IMR-90 (cell line): ENCODE results near the gene EEF1G. TPM values are rescaled to one million over a fixed set of nuclear protein-coding genes. Genes with fewer than 3 reads are reported as not detected.
A peak's percentile ranks its signal among the peaks of the same experiment; 100 is the strongest.
"Not testable (repeated sequence)": the region's sequence is repeated elsewhere in the genome, so short reads cannot be mapped to it uniquely, and the experiment has no call there.

Source experiments
- ATAC-seq: fragments of 200-7000 bp; cut with Tn5 transposase; 2 replicates; pipeline ENCODE4 v1.9.1; 2020; ENCODE audit warnings: low read depth, mild to moderate bottlenecking, moderate library complexity
- BruUV-seq: library from RNA; stranded (reverse); fragments of 400-500 nt; replicated peaks from 2 replicates; lab custom pipeline; 2021; lab: Mats Ljungman, UMichigan
- CTCF ChIA-PET: fragments of 300-600 bp; formaldehyde crosslinking; extraction: SDS; loops from one replicate; lab custom pipeline; 2021; ENCODE audit warnings: antibody characterized with exemption; lab: Yijun Ruan, JAX
- POLR2A ChIA-PET: fragments of 300-600 bp; sonication (Branson Sonifier 250); formaldehyde crosslinking; loops from one replicate; lab custom pipeline; 2022; ENCODE audit warnings: antibody characterized with exemption; ENCODE audit not compliant: unreplicated experiment; lab: Charles Lee
- DNase-seq: peaks from one replicate; pipeline ENCODE4 v3.0.0; 2013
- H2AFZ ChIP-seq: replicated peaks from 2 replicates; pipeline ENCODE3; 2013; ENCODE audit warnings: low read length, mild to moderate bottlenecking; ENCODE audit not compliant: poor library complexity
- H2AK5ac ChIP-seq: 2 replicates; pipeline ENCODE4 v1.6.1; 2013; ENCODE audit warnings: low read depth, low read length, inconsistent platforms
- H2AK9ac ChIP-seq: replicated peaks from 2 replicates; pipeline ENCODE3; 2013; ENCODE audit warnings: mild to moderate bottlenecking, low read depth, low read length, moderate library complexity; ENCODE audit not compliant: poor library complexity
- H2BK120ac ChIP-seq: 2 replicates; pipeline ENCODE4 v1.6.1; 2013; ENCODE audit warnings: low read depth, low read length, inconsistent platforms
- H2BK15ac ChIP-seq: 3 replicates; pipeline ENCODE4 v1.6.1; 2013; ENCODE audit warnings: low read depth, low read length, inconsistent platforms
- H2BK20ac ChIP-seq: 2 replicates; pipeline ENCODE4 v1.6.1; 2013; ENCODE audit warnings: low read depth, mild to moderate bottlenecking, inconsistent platforms, low read length, moderate library complexity
- H2BK5ac ChIP-seq: 2 replicates; pipeline ENCODE4 v1.6.1; 2013; ENCODE audit warnings: mild to moderate bottlenecking, low read depth, low read length, inconsistent platforms; ENCODE audit not compliant: poor library complexity, severe bottlenecking
- H3K14ac ChIP-seq: replicated peaks from 2 replicates; pipeline ENCODE4 v1.6.1; 2013; ENCODE audit warnings: low read depth, low read length, inconsistent platforms
- H3K18ac ChIP-seq: 2 replicates; pipeline ENCODE4 v1.6.1; 2013; ENCODE audit warnings: low read depth, low read length, control low read depth
- H3K23ac ChIP-seq: 2 replicates; pipeline ENCODE4 v1.6.1; 2013; ENCODE audit warnings: low read depth, low read length, inconsistent platforms
- H3K27ac ChIP-seq: 2 replicates; pipeline ENCODE4 v1.5.1; 2013; ENCODE audit warnings: mild to moderate bottlenecking, control low read depth, low read length; ENCODE audit not compliant: insufficient read depth
- H3K27me3 ChIP-seq: 2 replicates; pipeline ENCODE4 v1.6.1; 2013; ENCODE audit warnings: low read length; ENCODE audit not compliant: control insufficient read depth, insufficient read depth
- H3K36me3 ChIP-seq: 2 replicates; pipeline ENCODE4 v1.6.1; 2013; ENCODE audit warnings: low read length, mixed read lengths; ENCODE audit not compliant: control insufficient read depth, insufficient read depth
- H3K4ac ChIP-seq: 2 replicates; pipeline ENCODE4 v1.6.1; 2013; ENCODE audit warnings: low read depth, low read length, inconsistent platforms
- H3K4me1 ChIP-seq: 2 replicates; pipeline ENCODE4 v1.6.1; 2013; ENCODE audit warnings: low read length, mixed read lengths; ENCODE audit not compliant: control insufficient read depth, insufficient read depth
- H3K4me2 ChIP-seq: 2 replicates; pipeline ENCODE4 v1.6.1; 2013; ENCODE audit warnings: low read depth, mild to moderate bottlenecking, control low read depth, low read length, moderate library complexity
- H3K4me3 ChIP-seq: 2 replicates; pipeline ENCODE4 v1.5.1; 2013; ENCODE audit warnings: low read depth, mild to moderate bottlenecking, control low read depth, low read length, moderate library complexity; ENCODE audit not compliant: insufficient read depth
- H3K56ac ChIP-seq: 2 replicates; pipeline ENCODE4 v1.6.1; 2013; ENCODE audit warnings: low read length, inconsistent platforms; ENCODE audit not compliant: insufficient read depth; ENCODE audit errors: extremely low read depth
- H3K79me1 ChIP-seq, 2 experiments: 2 replicates each; pipeline ENCODE4 v1.6.1; 2013; ENCODE audit warnings: low read length in 2 of 2, inconsistent platforms in 1 of 2, low read depth in 1 of 2
- H3K9ac ChIP-seq: 2 replicates; pipeline ENCODE4 v1.6.1; 2013; ENCODE audit warnings: low read depth, low read length, control low read depth
- H3K9me1 ChIP-seq: 2 replicates; pipeline ENCODE4 v1.6.1; 2013; ENCODE audit warnings: low read length, inconsistent platforms; ENCODE audit not compliant: insufficient read depth
- H3K9me3 ChIP-seq: 2 replicates; pipeline ENCODE4 v1.6.1; 2013; ENCODE audit warnings: low read length; ENCODE audit not compliant: control insufficient read depth, insufficient read depth
- H4K20me1 ChIP-seq: 2 replicates; pipeline ENCODE4 v1.6.1; 2013; ENCODE audit warnings: low read length, inconsistent platforms; ENCODE audit not compliant: insufficient read depth
- H4K5ac ChIP-seq: 2 replicates; pipeline ENCODE4 v1.6.1; 2013; ENCODE audit warnings: mild to moderate bottlenecking, low read depth, low read length, control low read depth
- H4K8ac ChIP-seq, 2 experiments: 2 replicates each; pipeline ENCODE4 v1.6.1; 2013; ENCODE audit warnings: low read depth in 2 of 2, low read length in 2 of 2, control low read depth in 1 of 2, inconsistent platforms in 1 of 2
- H4K91ac ChIP-seq: 2 replicates; pipeline ENCODE4 v1.6.1; 2013; ENCODE audit warnings: low read depth, low read length, inconsistent platforms; ENCODE audit not compliant: insufficient read depth
- CTCF ChIP-seq: conservative IDR thresholded peaks from 2 replicates; pipeline ENCODE4 v1.5.1; 2012; ENCODE audit warnings: mild to moderate bottlenecking, low read depth, low read length, improper control_type of control experiment
- POLR2A ChIP-seq: IDR thresholded peaks from 2 replicates; pipeline ENCODE4 v1.6.1; 2012; ENCODE audit warnings: mild to moderate bottlenecking, low read depth, low read length
- whole genome bisulfite sequencing, 2 experiments: methylation state at CpG; one replicate each; pipeline versions ENCODE4 v1.1.5 to v1.1.7; 2013; ENCODE audit warnings: missing lambda C conversion rate in 2 of 2; ENCODE audit not compliant: insufficient read length in 1 of 2; ENCODE audit errors: extremely low coverage in 2 of 2; 5-methylcytosine and 5-hydroxymethylcytosine counted together
- dilution Hi-C: fragments of 300-500 bp; cut with HindIII; formaldehyde crosslinking; loops from one replicate; pipeline ENCODE4 v1.14.3; 2018; ENCODE audit warnings: low sequenced_read_pairs; ENCODE audit not compliant: unreplicated experiment
- in situ Hi-C: fragments of 300-500 bp; cut with MboI; formaldehyde crosslinking; loops from 3 replicates; pipeline ENCODE4 v1.14.3; 2019; ENCODE audit warnings: low sequenced_read_pairs, inconsistent platforms, mixed read lengths
- intact Hi-C: fragments of 100-400 bp; cut with micrococcal nuclease; formaldehyde crosslinking; loops from 2 replicates; pipeline ENCODE4 v1.10.0; 2022
- polyA plus RNA-seq, 3 experiments: library from polyadenylated mRNA; depleted of rRNA; stranded (reverse); fragments of >200 nt; gene quantifications; 2 replicates each; pipeline ENCODE4 v1.2.3, GENCODE V29; 2012; ENCODE audit warnings: low replicate concordance in 1 of 3
- total RNA-seq: library from RNA; depleted of rRNA; stranded (reverse); fragments of >200 nt; gene quantifications from 2 replicates; pipeline ENCODE4 v1.2.3, GENCODE V29; 2012

The EEF1G gene
- total and polyA plus RNA-seq, 2 of the 4 experiments (the other 2 are of a cell fraction) = 1,684 to 1,857 TPM

GRCh38 chr11:62565100-62565802 lies 8.4 kb downstream of the EEF1G start:
- H3K56ac ChIP-seq = no peak overlapping the region
- no CpG with 5 or more reads among the region's 5 CpGs for WGBS, 2 experiments
- H4K5ac ChIP-seq = no peak overlapping the region
- H2AK5ac ChIP-seq = no peak overlapping the region
- H3K18ac ChIP-seq = no peak overlapping the region
- TF ChIP-seq CTCF = no peak
- no peak for TF ChIP-seq POLR2A
- peaks cover 8 to 33% of the 10 kb centered on the region in 2 experiments; a peak in 3 of 4 replicates for H3K79me1 ChIP-seq
- H3K27me3 ChIP-seq = no peaks in the 10 kb centered on the region
- H3K14ac ChIP-seq = no peak overlapping the region
- BruUV-seq = no TSS peak
- peaks cover 50% of the 10 kb centered on the region for H3K36me3 ChIP-seq
- no peak overlapping the region for H2AK9ac ChIP-seq
- no peak overlapping the region for H3K4ac ChIP-seq
- DNase-seq = no peak
- no peaks in the 10 kb centered on the region for H3K9me1 ChIP-seq
- no peak overlapping the region for H4K8ac ChIP-seq
- no peak overlapping the region for H2BK20ac ChIP-seq
- H3K23ac ChIP-seq = peak overlapping the region; percentile 35; the same call in 1 of the 2 replicates
- ChIA-PET POLR2A (interaction anchor here (0.6 kb wide), 1 partner anchor 135 kb away, joined by 3 read pairs; no protein-coding TSS in a partner anchor), CTCF (interaction anchor here (0.7 to 1.1 kb wide), 2 partner anchors 141 to 166 kb away, joined by 3 read pairs; no protein-coding TSS in a partner anchor)
- H4K91ac ChIP-seq = no peak overlapping the region
- H4K20me1 ChIP-seq = peaks cover 57% of the 10 kb centered on the region
- no peak overlapping the region for H3K4me3 ChIP-seq
- H3K27ac ChIP-seq = no peak overlapping the region
- in situ Hi-C loops = no loop called here
- H2AFZ ChIP-seq = no peak overlapping the region
- ATAC-seq = no peak
- H2BK15ac ChIP-seq = no peak overlapping the region
- no peak overlapping the region for H3K4me2 ChIP-seq
- no peaks in the 10 kb centered on the region for H3K9me3 ChIP-seq
- intact Hi-C loops = no loop called here
- no peak overlapping the region for H3K9ac ChIP-seq
- no peak overlapping the region for H2BK5ac ChIP-seq
- dilution Hi-C loops = no loop called here
- no peaks in the 10 kb centered on the region for H3K4me1 ChIP-seq
- no peak overlapping the region for H2BK120ac ChIP-seq

DNA sequence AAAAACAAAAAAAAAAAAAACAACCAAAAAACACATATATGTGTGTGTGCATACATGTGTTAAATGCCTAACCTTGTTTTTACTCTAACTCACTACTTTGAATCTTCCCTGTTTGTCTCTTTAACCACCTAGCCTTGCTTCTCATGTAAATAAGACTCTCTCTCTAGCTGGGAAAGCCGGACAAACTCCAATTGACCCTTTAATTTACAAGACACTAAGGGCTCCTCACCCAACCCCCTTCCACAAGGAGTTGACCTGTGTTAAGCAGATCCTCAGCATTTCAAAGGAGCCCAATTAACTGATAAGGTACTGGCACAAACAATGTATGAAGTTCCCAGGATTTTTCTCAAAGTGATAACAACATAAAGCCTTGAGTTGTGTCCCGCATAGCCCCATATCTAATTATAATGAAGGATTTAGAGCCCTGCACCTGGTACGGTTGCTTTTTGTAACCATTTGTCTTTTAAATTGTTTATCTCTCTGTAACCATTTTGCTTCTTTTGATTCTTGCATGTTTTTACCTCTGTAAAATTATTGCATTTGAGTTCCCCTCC lies 11.9 kb downstream of the EEF1G start:
- CTCF ChIA-PET = interaction anchor here (1.8 kb wide), 1 partner anchor 161 kb away, joined by 8 read pairs; no protein-coding TSS in a partner anchor
- H2AK5ac ChIP-seq, H3K9me1 ChIP-seq, DNase-seq, H4K8ac ChIP-seq, H2BK120ac ChIP-seq, H3K27me3 ChIP-seq, intact Hi-C loops, H4K5ac ChIP-seq, H3K4ac ChIP-seq, H3K4me2 ChIP-seq, H3K9me3 ChIP-seq, ATAC-seq, H3K4me1 ChIP-seq, BruUV-seq, dilution Hi-C loops, H4K91ac ChIP-seq, H3K18ac ChIP-seq, H2AK9ac ChIP-seq, H2BK20ac ChIP-seq, H2BK15ac ChIP-seq, H3K9ac ChIP-seq, H3K56ac ChIP-seq, H2AFZ ChIP-seq, in situ Hi-C loops, H3K23ac ChIP-seq, H3K14ac ChIP-seq, H3K4me3 ChIP-seq: not testable (repeated sequence)
- peak overlapping the region; percentile 35 for H2BK5ac ChIP-seq
- peaks cover 42% of the 10 kb centered on the region for H4K20me1 ChIP-seq
- H3K27ac ChIP-seq = peak overlapping the region; percentile 36; the same call in 1 of the 2 replicates
- WGBS, 2 experiments = no CpG with 5 or more reads among the region's 3 CpGs
- peaks cover 17 to 35% of the 10 kb centered on the region in 2 experiments for H3K79me1 ChIP-seq
- peaks cover 45% of the 10 kb centered on the region for H3K36me3 ChIP-seq
- POLR2A ChIA-PET = interaction anchor here (0.6 kb wide), 1 partner anchor 9 kb away, joined by 3 read pairs; no protein-coding TSS in a partner anchor
